ENCODE data around the gene OR2T12. TPM values are rescaled to one million over a fixed set of nuclear protein-coding genes. Genes with fewer than 3 reads are reported as not detected.

The OR2T12 gene, protein sequence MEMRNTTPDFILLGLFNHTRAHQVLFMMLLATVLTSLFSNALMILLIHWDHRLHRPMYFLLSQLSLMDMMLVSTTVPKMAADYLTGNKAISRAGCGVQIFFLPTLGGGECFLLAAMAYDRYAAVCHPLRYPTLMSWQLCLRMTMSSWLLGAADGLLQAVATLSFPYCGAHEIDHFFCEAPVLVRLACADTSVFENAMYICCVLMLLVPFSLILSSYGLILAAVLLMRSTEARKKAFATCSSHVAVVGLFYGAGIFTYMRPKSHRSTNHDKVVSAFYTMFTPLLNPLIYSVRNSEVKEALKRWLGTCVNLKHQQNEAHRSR
- not detected in 2 replicates for total RNA-seq (2022)
- not detected for Bru-seq, nascent RNA
- BruChase-seq, experiment 1, labeled RNA remaining after a 6-hour chase = not detected
- not detected for BruChase-seq, experiment 2, labeled RNA remaining after a 2-hour chase
- long read RNA-seq = 0 reads

DNA sequence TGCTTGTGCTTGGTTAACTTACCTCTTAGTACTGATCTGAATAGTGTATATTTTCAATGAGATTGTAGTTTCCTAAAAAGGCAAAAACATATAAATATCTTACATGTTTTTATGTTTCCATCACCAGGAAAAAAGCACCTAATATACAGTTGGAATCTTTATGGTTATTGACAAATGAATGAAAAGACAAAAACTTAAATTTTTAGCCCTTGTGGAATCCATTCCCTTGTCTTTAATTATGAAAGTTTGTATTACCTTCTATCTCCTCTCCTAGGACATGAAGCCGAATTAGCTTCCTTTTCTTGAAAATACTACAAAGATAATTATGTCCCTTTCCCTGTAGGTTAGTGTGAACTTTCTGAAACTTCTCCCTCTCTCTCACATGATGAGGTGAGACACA, at the start of gene OR2T12:
OR2T12 (minus strand) TSS at position 101 of the 400 bp plus-strand sequence. CDS start 7,846 bp downstream, outside the sequence.
- CTCF ChIA-PET = no interaction called here
- Mint-ChIP-seq H3K9me3 (ENCODE audit: low read depth, unreplicated experiment) (peaks cover 19% of the 10 kb centered on the region), H3K27me3 (ENCODE audit: unreplicated experiment) (no peaks in the 10 kb centered on the region), H3K27ac (ENCODE audit: unreplicated experiment) (no peak within 1 kb of the TSS), H3K36me3 (ENCODE audit: insufficient read depth, unreplicated experiment) (no peaks in the 10 kb centered on the region), H3K4me3 (ENCODE audit: low read depth, unreplicated experiment) (no peak within 1 kb of the TSS), H3K4me1 (ENCODE audit: low read depth, unreplicated experiment) (no peaks in the 10 kb centered on the region)
- BruUV-seq (replicated peaks) = no TSS peak
- TF ChIP-seq, protein P1, sequence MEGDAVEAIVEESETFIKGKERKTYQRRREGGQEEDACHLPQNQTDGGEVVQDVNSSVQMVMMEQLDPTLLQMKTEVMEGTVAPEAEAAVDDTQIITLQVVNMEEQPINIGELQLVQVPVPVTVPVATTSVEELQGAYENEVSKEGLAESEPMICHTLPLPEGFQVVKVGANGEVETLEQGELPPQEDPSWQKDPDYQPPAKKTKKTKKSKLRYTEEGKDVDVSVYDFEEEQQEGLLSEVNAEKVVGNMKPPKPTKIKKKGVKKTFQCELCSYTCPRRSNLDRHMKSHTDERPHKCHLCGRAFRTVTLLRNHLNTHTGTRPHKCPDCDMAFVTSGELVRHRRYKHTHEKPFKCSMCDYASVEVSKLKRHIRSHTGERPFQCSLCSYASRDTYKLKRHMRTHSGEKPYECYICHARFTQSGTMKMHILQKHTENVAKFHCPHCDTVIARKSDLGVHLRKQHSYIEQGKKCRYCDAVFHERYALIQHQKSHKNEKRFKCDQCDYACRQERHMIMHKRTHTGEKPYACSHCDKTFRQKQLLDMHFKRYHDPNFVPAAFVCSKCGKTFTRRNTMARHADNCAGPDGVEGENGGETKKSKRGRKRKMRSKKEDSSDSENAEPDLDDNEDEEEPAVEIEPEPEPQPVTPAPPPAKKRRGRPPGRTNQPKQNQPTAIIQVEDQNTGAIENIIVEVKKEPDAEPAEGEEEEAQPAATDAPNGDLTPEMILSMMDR (IDR thresholded peaks at IDR 0.05; ENCODE audit: unreplicated experiment) = no peak
- intact Hi-C loops (cut with micrococcal nuclease; ENCODE audit: unreplicated experiment) = no loop called here
- no peak for DNase-seq

DNA sequence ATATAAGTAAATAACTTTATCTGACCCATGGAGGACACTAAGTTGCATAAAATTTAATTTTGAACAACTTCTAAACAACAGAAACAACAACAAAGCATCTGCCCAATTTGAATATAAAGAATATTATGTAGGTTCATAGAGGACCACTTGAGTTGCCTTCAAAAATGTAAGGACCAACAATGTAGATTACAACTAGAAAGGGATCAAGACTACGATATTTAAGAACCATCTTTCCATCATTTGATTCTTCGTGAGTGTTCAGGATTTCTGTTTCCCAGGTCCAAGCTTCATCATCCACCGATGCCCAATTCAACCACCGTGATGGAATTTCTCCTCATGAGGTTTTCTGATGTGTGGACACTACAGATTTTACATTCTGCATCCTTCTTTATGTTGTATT, 45.3 kb upstream of the OR2T12 start, which contains the start of gene OR14C36:
OR14C36 (plus strand) TSS at position 301 of the 400 bp plus-strand sequence; CDS start at position 301, 0 bp downstream.
- H3K36me3 Mint-ChIP-seq (ENCODE audit: insufficient read depth, unreplicated experiment) = no peaks in the 10 kb centered on the region
- DNase-seq = no peak
- H3K27me3 Mint-ChIP-seq (ENCODE audit: unreplicated experiment) = no peaks in the 10 kb centered on the region
- H3K4me3 Mint-ChIP-seq (ENCODE audit: low read depth, unreplicated experiment) = no peak within 1 kb of the TSS
- BruUV-seq (replicated peaks) = no TSS peak
- H3K4me1 Mint-ChIP-seq (ENCODE audit: low read depth, unreplicated experiment) = no peaks in the 10 kb centered on the region
- H3K27ac Mint-ChIP-seq (ENCODE audit: unreplicated experiment) = no peak within 1 kb of the TSS
- TF ChIP-seq, protein P1 (IDR thresholded peaks at IDR 0.05; ENCODE audit: unreplicated experiment) = no peak
- CTCF ChIA-PET = no interaction called here
- peaks cover 9% of the 10 kb centered on the region for H3K9me3 Mint-ChIP-seq (ENCODE audit: low read depth, unreplicated experiment)
- intact Hi-C loops (cut with micrococcal nuclease; ENCODE audit: unreplicated experiment) = no loop called here

DNA sequence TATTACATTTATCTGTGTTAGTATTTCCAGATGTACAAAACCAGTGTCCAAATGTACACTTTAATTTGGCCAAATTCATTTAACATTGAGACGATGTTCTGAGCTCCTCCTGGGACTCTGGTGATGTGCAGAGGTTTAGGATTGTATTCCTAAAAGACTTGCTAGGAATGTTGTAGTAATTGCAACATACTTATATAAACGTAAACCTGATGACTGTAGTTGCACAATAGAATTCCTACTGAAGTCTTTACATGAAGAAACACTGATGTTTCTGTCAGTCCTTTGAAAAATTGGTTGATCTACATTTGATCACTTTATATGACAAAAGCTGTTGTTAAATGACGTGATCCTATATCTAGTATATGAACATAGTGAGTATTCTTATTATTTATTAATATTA, 40.2 kb upstream of the OR2T12 start:
- BruUV-seq (replicated peaks) = no TSS peak
- intact Hi-C loops (cut with micrococcal nuclease; ENCODE audit: unreplicated experiment) = no loop called here
- Mint-ChIP-seq H3K36me3 (ENCODE audit: insufficient read depth, unreplicated experiment) (no peaks in the 10 kb centered on the region), H3K4me1 (ENCODE audit: low read depth, unreplicated experiment) (no peaks in the 10 kb centered on the region), H3K27me3 (ENCODE audit: unreplicated experiment) (no peaks in the 10 kb centered on the region), H3K9me3 (ENCODE audit: low read depth, unreplicated experiment) (peaks cover 22% of the 10 kb centered on the region), H3K4me3 (ENCODE audit: low read depth, unreplicated experiment) (no peak overlapping the region), H3K27ac (ENCODE audit: unreplicated experiment) (no peak overlapping the region)
- TF ChIP-seq, protein P1 (IDR thresholded peaks at IDR 0.05; ENCODE audit: unreplicated experiment) = no peak
- CTCF ChIA-PET = no interaction called here
- DNase-seq = no peak

DNA sequence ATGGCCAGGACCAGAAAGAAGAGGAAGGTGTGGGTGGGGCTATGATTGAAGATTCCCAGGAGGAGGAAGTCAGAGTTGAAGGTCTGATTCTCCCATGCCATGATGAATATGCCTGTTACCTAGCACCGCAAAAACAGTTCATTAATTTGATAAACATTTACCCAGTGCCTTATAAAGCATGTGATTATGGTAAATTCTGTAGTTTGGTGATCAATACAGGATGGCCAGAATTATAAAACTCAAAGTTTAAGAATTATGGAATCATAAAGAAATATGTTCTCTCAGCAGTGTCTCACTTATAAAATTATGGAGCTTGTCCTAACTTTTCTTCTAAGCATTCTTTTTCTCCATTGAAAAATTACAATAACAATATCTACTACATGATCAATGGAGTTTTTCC, 21.2 kb upstream of the OR2T12 start, which contains the start of gene OR2M7:
OR2M7 (minus strand) TSS at position 101 of the 400 bp plus-strand sequence; CDS start at position 101, 0 bp downstream.
- H3K4me1 Mint-ChIP-seq (ENCODE audit: low read depth, unreplicated experiment) = no peaks in the 10 kb centered on the region
- BruUV-seq (replicated peaks) = no TSS peak
- CTCF ChIA-PET = no interaction called here
- intact Hi-C loops (cut with micrococcal nuclease; ENCODE audit: unreplicated experiment) = no loop called here
- TF ChIP-seq, protein P1 (IDR thresholded peaks at IDR 0.05; ENCODE audit: unreplicated experiment) = no peak
- no peaks in the 10 kb centered on the region for H3K27me3 Mint-ChIP-seq (ENCODE audit: unreplicated experiment)
- DNase-seq = no peak
- H3K36me3 Mint-ChIP-seq (ENCODE audit: insufficient read depth, unreplicated experiment) = no peaks in the 10 kb centered on the region
- peaks cover 34% of the 10 kb centered on the region for H3K9me3 Mint-ChIP-seq (ENCODE audit: low read depth, unreplicated experiment)
- no peak within 1 kb of the TSS for H3K27ac Mint-ChIP-seq (ENCODE audit: unreplicated experiment)
- H3K4me3 Mint-ChIP-seq (ENCODE audit: low read depth, unreplicated experiment) = no peak within 1 kb of the TSS
